PFSK-1 (cell line): Measurements from ENCODE around the gene AAR2.

Experiments used
- FOXP2 ChIP-seq: optimal IDR thresholded peaks from 2 replicates; pipeline ENCODE3; 2011; ENCODE audit warnings: borderline replicate concordance, control low read depth, inconsistent platforms; ENCODE audit not compliant: insufficient read depth; ENCODE audit errors: extremely low read length, extremely low read depth
- POLR2AphosphoS5 ChIP-seq: IDR thresholded peaks from 2 replicates; pipeline ENCODE4 v1.6.1; 2012; ENCODE audit warnings: low read depth, mild to moderate bottlenecking, control low read depth, low read length, moderate library complexity
- SIN3A ChIP-seq: IDR thresholded peaks from 2 replicates; pipeline ENCODE4 v1.6.1; 2012; ENCODE audit warnings: mild to moderate bottlenecking, low read length, moderate library complexity, borderline replicate concordance; ENCODE audit not compliant: insufficient read depth
- TAF1 ChIP-seq: IDR thresholded peaks from 2 replicates; pipeline ENCODE4 v1.6.1; 2012; ENCODE audit warnings: low read length, control low read depth, borderline replicate concordance; ENCODE audit not compliant: insufficient read depth
- TF ChIP-seq, protein P1 (sequence below), 2 experiments: IDR thresholded peaks; 2 replicates each; pipeline versions ENCODE4 v1.6.1 to v1.8.0; 2011 to 2012; ENCODE audit warnings: low read depth in 2 of 2, low read length in 2 of 2, control low read depth in 1 of 2, inconsistent platforms in 1 of 2, mild to moderate bottlenecking in 1 of 2, moderate library complexity in 1 of 2; ENCODE audit not compliant: insufficient read depth in 1 of 2

DNA sequence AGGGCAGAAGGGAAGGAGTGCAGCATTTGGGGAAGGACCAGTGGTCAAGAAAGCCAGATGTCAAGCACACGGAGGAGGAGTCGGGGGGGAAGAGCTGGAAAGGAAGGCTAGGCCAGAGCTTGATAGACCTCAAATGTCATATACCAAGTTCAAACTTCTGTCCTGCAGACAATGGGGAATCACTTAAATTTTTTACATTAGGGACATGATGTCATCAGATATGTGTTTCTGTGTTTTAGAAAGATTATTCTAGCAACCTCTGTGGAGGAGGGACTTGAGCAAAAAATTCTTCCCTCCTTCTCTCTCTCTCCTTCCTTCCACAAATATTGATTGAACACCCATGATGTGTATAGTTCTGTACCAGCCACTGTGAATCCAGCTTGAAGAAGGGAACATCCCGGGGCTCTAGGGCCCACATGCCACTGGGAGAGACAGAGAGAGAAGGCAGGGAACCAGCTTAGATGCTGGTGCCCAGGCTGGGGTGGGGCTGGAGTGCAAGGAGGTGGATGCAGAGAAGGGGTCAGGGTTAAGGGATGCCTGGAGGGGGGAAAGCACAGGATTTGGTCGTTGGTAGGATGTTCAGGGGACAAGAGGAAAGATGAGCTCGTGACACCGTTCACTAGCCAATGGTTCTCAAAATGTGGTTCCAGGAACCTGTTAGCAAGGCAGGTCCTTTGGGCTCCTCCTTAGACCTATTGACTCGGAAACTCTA, 19.8 kb upstream of the AAR2 start:
- TF ChIP-seq SIN3A = no peak
- no peak for TF ChIP-seq POLR2AphosphoS5
- TF ChIP-seq, protein P1, sequence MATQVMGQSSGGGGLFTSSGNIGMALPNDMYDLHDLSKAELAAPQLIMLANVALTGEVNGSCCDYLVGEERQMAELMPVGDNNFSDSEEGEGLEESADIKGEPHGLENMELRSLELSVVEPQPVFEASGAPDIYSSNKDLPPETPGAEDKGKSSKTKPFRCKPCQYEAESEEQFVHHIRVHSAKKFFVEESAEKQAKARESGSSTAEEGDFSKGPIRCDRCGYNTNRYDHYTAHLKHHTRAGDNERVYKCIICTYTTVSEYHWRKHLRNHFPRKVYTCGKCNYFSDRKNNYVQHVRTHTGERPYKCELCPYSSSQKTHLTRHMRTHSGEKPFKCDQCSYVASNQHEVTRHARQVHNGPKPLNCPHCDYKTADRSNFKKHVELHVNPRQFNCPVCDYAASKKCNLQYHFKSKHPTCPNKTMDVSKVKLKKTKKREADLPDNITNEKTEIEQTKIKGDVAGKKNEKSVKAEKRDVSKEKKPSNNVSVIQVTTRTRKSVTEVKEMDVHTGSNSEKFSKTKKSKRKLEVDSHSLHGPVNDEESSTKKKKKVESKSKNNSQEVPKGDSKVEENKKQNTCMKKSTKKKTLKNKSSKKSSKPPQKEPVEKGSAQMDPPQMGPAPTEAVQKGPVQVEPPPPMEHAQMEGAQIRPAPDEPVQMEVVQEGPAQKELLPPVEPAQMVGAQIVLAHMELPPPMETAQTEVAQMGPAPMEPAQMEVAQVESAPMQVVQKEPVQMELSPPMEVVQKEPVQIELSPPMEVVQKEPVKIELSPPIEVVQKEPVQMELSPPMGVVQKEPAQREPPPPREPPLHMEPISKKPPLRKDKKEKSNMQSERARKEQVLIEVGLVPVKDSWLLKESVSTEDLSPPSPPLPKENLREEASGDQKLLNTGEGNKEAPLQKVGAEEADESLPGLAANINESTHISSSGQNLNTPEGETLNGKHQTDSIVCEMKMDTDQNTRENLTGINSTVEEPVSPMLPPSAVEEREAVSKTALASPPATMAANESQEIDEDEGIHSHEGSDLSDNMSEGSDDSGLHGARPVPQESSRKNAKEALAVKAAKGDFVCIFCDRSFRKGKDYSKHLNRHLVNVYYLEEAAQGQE (IDR thresholded peaks at IDR 0.05; ENCODE audit: insufficient read depth in 1 of 2, low read depth in 2 of 2, low read length in 2 of 2) = no peak
- TF ChIP-seq TAF1 = no peak
- no peak for TF ChIP-seq FOXP2
